NT2/D1 (cell line): ENCODE results near the gene TSPAN33.

Experiments
- SUZ12 ChIP-seq: IDR thresholded peaks from 2 replicates; pipeline ENCODE4 v1.6.1; 2011; ENCODE audit not compliant: insufficient read length, insufficient read depth; ENCODE audit errors: extremely low read depth
- YY1 ChIP-seq: IDR thresholded peaks from 2 replicates; pipeline ENCODE4 v1.6.1; 2011; ENCODE audit not compliant: insufficient read length, insufficient read depth
- ZNF274 ChIP-seq: IDR thresholded peaks from 2 replicates; pipeline ENCODE4 v1.6.1; 2011; ENCODE audit warnings: mild to moderate bottlenecking, low read depth, low read length

DNA sequence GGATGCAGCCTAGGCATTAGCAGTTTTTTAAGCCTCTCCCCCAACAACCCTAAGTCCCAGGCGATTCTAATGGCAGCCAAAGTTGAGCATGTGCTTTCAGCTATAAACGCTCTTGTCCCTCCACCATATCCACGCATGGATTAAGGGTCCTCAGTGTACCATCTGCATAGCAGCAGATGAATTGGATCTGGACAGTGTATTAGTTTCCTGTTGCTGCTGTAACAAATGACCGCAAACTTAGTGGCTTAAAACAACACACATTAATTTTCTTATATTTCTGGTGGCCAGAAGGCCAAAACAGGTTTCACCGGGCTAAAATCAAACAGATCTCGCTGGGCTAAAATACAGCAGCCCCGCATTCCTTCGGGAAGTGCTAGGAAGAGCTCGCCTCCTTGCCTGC lies 13.1 kb downstream of the TSPAN33 start:
- TF ChIP-seq ZNF274 = no peak
- no peak for TF ChIP-seq YY1
- no peak for TF ChIP-seq SUZ12
